Ovary (tissue), 3 donors: Measurements from ENCODE around the gene HECW1.

Experiments used
- CTCF ChIP-seq, 3 donors: fragments of 450-650 bp in 2 of 3; fragments of 200-600 bp in 1 of 3; IDR thresholded peaks; one replicate each; pipeline versions ENCODE4 v1.5.1 to v1.8.0; 2016 to 2022; ENCODE audit warnings: antibody characterized with exemption in 3 of 3, mild to moderate bottlenecking in 1 of 3
- POLR2A ChIP-seq: fragments of 450-650 bp; IDR thresholded peaks from one replicate; pipeline ENCODE4 v1.6.1; 2017; ENCODE audit warnings: antibody characterized with exemption, mild to moderate bottlenecking, moderate library complexity
- donor health status: DM: no; HTN: no; CAD: no.

- TF ChIP-seq POLR2A: no peak
- no peak for TF ChIP-seq CTCF (IDR thresholded peaks at IDR 0.05)
Observed at GRCh38 chr7:43559946-43560335, 447.5 kb downstream of the HECW1 start.
